ENCODE data around the gene CATSPER3.
A peak's percentile ranks its signal among the peaks of the same experiment; 100 is the strongest.

Gene CATSPER3

DNA sequence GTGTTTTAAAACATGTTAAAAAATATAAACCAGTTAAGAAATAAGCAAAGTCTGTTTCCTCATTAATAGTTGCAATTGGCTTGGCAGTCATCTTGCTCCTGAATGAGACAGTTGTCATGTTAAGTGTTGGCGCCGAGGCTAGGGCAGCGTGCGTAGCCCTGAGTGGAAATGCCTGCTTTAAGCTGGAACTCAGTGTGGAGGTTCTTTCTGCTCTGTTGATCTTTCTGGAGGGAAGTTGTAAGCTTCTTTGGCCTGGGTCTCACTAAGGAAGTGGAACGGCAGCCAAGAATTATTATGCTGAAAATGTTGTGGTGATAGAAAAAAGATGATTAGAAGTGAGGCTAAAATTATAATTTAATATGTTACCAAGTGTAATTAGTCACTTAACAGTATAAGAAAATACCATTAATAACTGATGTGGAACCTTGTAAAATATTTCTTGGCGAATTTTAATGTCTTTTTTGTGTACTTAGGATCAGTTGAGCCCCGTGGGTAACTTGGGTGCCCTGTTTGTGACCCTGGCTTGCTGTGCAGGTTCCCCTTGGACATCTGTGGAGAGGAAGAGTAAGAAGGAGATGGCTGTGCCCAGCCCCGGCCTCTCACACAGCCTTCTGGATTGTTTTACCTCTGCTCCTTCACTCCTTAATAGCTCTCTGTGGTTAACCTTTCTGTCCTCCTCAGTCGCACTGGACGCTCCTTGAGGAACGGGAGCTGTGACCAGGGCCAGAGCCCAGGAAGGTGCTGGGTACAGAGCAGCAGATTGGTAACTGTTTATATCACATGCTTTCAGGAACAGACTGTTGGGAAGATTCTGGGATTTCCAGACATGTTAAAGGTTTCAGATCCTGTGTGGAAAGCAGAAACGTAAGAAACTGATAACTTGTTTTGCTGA, 31.8 kb upstream of the CATSPER3 start:
- peaks cover 17% of the 10 kb centered on the region for H3K4me1 Mint-ChIP-seq
- no peaks in the 10 kb centered on the region for H3K9me3 Mint-ChIP-seq
- H3K27ac Mint-ChIP-seq = peak overlapping the region; percentile 81 to 87 (median 82)
- no peak for TF ChIP-seq CTCF (IDR thresholded peaks at IDR 0.05; ENCODE audit: unreplicated experiment in 3 of 3)
- H3K27me3 Mint-ChIP-seq (ENCODE audit: low read depth) = no peaks in the 10 kb centered on the region
- H3K4me3 Mint-ChIP-seq = no peak overlapping the region
- peaks cover 12% of the 10 kb centered on the region for H3K36me3 Mint-ChIP-seq (ENCODE audit: low read depth)

DNA sequence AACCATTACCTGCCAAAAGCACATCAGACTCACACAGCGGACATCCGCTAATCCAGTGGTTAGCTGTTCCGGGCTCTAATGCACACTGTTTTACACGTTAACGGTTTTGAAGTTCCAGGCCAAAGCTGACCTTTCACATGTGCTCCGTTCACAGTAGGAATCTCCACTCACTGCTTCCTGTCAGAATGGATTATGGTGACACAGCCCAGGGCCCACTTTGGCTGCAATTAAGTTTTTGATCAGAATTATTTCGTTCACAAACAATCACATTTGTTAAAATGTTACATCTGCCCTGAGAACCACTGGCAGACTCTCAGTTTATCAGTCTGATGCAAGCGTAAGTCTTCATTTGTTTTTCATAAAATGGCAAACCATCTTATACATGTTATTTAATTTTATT, 30.2 kb upstream of the CATSPER3 start:
- Mint-ChIP-seq H3K4me1 (peaks cover 17% of the 10 kb centered on the region), H3K4me3 (no peak overlapping the region), H3K36me3 (ENCODE audit: low read depth) (peaks cover 12% of the 10 kb centered on the region), H3K27me3 (ENCODE audit: low read depth) (no peaks in the 10 kb centered on the region), H3K9me3 (no peaks in the 10 kb centered on the region), H3K27ac (no peak overlapping the region)
- TF ChIP-seq CTCF (IDR thresholded peaks at IDR 0.05; ENCODE audit: unreplicated experiment in 3 of 3) = no peak

DNA sequence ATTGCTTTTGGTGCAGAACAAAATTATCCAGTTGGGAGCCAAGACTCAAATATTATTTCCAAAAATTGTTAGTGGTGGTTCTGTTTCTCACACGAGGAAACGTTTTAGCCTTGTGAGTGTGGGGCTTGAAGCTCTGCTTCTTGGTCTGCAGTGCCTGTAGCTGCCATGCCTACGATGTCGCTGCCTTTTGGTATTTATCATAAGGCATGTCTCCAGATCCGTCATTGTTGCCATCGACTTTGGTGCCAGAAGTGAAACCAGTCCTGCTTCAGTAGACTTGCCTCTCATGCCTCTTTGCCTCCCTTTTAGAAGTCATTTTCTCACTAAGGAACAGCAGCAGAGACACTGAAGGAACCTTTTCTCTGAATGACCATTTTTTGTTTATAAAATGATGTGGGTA, 29.7 kb upstream of the CATSPER3 start:
- Mint-ChIP-seq H3K4me3 (no peak overlapping the region), H3K27me3 (ENCODE audit: low read depth) (no peaks in the 10 kb centered on the region), H3K36me3 (ENCODE audit: low read depth) (peaks cover 12% of the 10 kb centered on the region), H3K9me3 (no peaks in the 10 kb centered on the region), H3K4me1 (peaks cover 19% of the 10 kb centered on the region), H3K27ac (peak overlapping the region in 2 of 3 experiments; percentile 1 to 84)
- no peak for TF ChIP-seq CTCF (IDR thresholded peaks at IDR 0.05; ENCODE audit: unreplicated experiment in 3 of 3)

DNA sequence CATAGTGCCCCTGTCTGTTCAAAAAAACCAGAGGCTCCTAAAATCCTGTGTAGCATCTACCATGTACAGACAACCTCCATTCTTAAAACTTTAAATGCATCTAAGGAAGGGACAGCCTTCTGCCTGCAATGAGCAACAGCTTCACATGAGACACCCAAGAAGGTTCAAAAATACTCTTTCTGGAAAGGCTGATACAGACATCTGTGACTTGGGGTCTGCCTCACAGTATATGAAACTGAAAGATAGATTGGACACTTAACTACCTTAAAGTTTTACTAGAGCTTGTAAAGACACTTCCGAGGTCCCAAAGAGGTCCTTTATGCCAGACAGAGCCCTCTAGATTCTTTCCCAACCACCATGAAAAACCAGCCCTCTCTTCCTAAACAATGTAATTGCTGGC, 28.2 kb upstream of the CATSPER3 start:
- Mint-ChIP-seq H3K27ac (no peak overlapping the region), H3K27me3 (ENCODE audit: low read depth) (no peaks in the 10 kb centered on the region)

DNA sequence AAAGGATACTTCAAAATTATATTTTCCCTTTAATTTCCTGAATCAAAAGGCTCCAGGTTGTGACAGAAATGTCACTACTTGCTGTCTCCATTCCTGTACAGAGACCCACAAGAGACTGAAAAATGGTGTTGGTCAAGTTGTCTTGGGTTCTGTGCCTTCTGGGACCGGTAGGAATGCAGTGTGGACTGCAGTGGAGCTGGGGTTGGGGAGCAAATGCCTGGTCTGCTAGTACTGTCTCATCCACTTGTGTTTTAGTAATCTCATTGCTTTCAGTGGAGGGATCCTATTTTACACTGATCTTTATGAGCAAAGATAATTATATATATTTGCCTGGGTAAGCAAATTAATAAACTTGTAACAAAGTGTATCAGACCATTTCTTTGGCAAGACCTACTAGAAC, 24.2 kb upstream of the CATSPER3 start:
- Mint-ChIP-seq H3K27me3 (ENCODE audit: low read depth) (no peaks in the 10 kb centered on the region), H3K4me3 (no peak overlapping the region), H3K36me3 (ENCODE audit: low read depth) (peaks cover 6% of the 10 kb centered on the region), H3K9me3 (no peaks in the 10 kb centered on the region), H3K4me1 (peaks cover 20% of the 10 kb centered on the region), H3K27ac (peak overlapping the region; percentile 59 to 93 (median 88))
- TF ChIP-seq CTCF (IDR thresholded peaks at IDR 0.05; ENCODE audit: unreplicated experiment in 3 of 3) = no peak

More for the DNA sequence above, 28.2 kb upstream of the CATSPER3 start:
- Mint-ChIP-seq H3K36me3 (ENCODE audit: low read depth) (peaks cover 12% of the 10 kb centered on the region), H3K9me3 (no peaks in the 10 kb centered on the region), H3K4me1 (peaks cover 31% of the 10 kb centered on the region), H3K4me3 (no peak overlapping the region)
- TF ChIP-seq CTCF (IDR thresholded peaks at IDR 0.05; ENCODE audit: unreplicated experiment in 3 of 3) = no peak

- Mint-ChIP-seq H3K4me3 (no peak overlapping the region), H3K27me3 (ENCODE audit: low read depth) (no peaks in the 10 kb centered on the region), H3K36me3 (ENCODE audit: low read depth) (peaks cover 6% of the 10 kb centered on the region), H3K4me1 (peaks cover 30% of the 10 kb centered on the region), H3K27ac (peak overlapping the region; percentile 18 to 93 (median 59)), H3K9me3 (no peaks in the 10 kb centered on the region)
- TF ChIP-seq CTCF (IDR thresholded peaks at IDR 0.05; ENCODE audit: unreplicated experiment in 3 of 3) = no peak
Observed at GRCh38 chr5:134944630-134945029, 23.1 kb upstream of the CATSPER3 start.
